Renal cortex interstitium (tissue), 15 donors: ENCODE data around the gene MYH16. TPM values are rescaled to one million over a fixed set of nuclear protein-coding genes. Genes with fewer than 3 reads are reported as not detected.
"Not testable (repeated sequence)": the region's sequence is repeated elsewhere in the genome, so short reads cannot be mapped to it uniquely, and the experiment has no call there.

Experiments used
- DNase-seq, 11 donors: peaks; one replicate each; pipeline ENCODE4 v3.0.0-alpha.2; 2013; ENCODE audit warnings: low read depth in 9 of 11, low spot score in 4 of 11; ENCODE audit errors: extremely low read depth in 1 of 11
- long read RNA-seq, 16 experiments: transcript quantifications; one replicate each; lab custom pipeline, GENCODE V29; 2026
- polyA plus RNA-seq, 3 donors: library from polyadenylated mRNA; unstranded; fragments of 120-200 nt; gene quantifications; one replicate each; pipeline ENCODE4 v1.2.1, GENCODE V29; 2013; ENCODE audit not compliant: insufficient read length in 3 of 3

The MYH16 gene
- polyA plus RNA-seq = under 1 TPM in 2 of 3 donors, not detected in 1; 0.01 to 0.17 TPM
- long read RNA-seq, donor 1 = 0 reads
- long read RNA-seq, donor 2 = 0 reads
- long read RNA-seq, donor 3 = 0 reads
- long read RNA-seq, donor 4 = 0 reads
- long read RNA-seq, donor 5 = 0 reads
- long read RNA-seq, donor 6 = 0 reads
- long read RNA-seq, donor 7 = 0 reads
- long read RNA-seq, donor 8 = 0 reads
- long read RNA-seq, donor 9 = 0 reads
- long read RNA-seq, donor 10 = 0 reads
- long read RNA-seq, donor 11 = 0 reads
- long read RNA-seq, donor 12 = 0 reads
- long read RNA-seq, donor 13 = 0 reads
- long read RNA-seq, donor 14 = 0 reads
- long read RNA-seq, donor 15 = 0 reads
- long read RNA-seq, donor 16 = 0 reads

DNA sequence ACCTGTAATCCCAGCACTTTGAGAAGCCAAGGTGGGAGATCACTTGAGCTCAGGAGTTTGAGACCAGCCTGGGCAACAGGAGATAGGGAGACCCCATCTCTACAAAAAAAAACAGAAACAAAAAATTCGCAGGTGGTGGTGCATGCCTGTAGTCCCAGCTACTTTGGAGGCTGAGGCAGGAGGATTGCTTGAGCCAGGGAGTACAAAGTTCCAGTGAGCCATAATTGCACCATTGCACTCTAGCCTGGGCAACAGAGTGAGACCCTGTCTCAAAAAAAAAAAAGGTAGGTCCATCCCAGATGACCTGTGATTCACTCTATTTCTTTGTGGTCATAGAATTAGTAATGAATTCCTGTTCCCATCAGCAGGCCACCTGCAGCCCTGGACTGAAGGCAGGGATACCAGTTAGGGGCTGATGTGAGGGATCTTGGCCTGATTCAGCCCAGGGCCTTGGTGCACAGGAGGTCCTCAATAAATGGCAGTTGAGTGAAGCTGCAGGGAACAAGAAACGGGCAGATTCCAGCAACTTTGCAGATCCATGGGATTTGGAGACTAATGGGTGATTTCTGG lies at the start of gene MYH16:
Gene MYH16 (plus strand): TSS at position 364 of the 570 bp plus-strand sequence.
- DNase-seq = no peak

GRCh38 chr7:99224263-99224898 lies 48.3 kb upstream of the MYH16 start:
- not testable (repeated sequence) for DNase-seq

GRCh38 chr7:99224899-99225265 lies 47.8 kb upstream of the MYH16 start:
- no peak for DNase-seq

DNA sequence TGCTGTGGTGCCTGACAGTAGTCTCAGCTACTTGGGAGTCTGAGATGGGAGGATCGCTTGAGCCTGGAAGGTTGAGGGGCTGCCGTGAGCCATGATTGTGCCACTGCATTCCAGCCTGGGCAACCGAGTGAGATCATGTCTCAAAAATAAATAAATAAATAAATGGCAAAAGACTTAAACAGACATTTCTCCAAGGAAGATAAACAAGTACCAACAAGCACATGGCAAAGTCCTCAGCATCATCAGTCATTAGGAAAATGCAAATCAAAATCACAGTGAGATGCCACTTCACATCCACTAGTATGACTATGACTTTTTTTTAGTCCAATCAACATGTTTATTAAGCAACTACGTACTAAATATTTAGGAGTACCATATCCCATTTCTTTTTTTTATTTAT lies 43.4 kb upstream of the MYH16 start:
- no peak for DNase-seq

DNA sequence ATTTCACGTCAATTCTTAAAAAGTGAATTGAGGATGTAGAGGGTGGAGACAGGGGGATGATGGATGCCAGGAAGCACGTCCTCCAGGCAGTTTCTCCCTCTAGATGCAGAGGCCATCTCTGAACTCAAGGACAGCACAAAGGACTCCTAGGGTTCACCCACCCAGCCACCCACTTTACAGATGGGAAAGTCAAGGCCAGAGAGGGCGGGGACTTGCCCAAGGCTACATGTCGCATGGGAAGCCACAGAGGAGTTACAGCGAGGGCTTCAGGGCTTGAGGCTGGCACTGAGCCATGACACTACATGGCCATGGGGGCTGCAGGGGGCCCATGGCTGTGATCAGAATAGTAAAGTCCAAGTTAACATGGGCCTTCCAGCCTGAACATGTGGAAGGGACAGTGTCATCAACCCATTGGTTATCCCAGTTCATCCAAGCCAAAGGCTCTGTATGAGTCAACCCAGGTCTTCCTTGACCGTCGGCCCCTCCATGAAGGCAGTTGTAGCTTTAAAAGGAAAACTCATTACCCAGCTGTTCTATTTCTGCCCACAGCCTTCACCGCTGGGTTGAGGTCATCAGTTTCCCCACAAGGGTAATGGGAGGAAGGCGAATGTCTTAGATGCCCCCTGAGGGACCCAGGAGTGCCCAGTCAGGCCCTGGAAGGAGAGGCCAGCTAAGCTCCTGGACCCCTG lies 40.4 kb upstream of the MYH16 start:
- DNase-seq = no peak

DNA sequence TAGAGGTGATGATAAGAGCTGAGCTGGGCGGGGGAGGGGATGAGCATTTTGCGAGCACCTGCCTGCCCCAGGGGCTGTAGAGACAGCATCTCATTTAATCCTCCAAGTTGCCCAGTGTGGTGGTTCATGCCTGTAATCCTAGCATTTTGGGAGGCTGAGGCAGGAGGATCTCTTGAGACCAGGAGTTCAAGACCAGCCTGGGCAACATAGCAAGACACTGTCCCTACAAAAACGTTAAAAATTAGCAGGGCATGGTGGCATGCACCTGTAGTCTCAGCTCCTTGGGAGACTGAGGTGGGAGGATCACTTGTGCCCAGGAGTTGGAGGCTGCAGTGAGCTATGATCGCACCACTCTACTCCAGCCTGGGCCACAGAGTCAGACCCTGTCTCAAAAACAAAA lies 39.7 kb upstream of the MYH16 start:
- DNase-seq = not testable (repeated sequence)

- no peak for DNase-seq
These were observed 38.5 kb upstream of the MYH16 start for GRCh38 chr7:99234185-99234584.

DNA sequence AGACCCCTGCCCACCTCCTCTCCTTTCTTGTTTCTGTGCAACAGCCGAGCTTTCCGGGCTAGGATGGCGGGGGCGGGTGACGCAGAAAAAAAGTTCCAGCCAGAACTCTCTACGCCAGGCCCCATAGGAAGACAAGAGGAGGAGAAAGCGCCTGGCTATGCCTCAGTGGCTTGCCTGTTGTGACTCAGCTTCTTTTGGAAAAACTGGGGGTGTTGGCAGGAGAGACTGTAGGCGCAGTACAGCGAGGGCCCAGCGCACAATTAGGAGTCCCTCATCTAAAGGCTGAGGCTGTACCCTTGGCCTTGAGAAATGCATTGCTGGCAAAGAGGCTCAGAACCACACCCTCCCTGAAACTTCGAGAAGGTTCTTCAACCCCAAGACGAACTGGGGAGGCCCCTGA lies 36.7 kb upstream of the MYH16 start:
- no peak for DNase-seq

- DNase-seq = not testable (repeated sequence)
These were observed 34.8 kb upstream of the MYH16 start for GRCh38 chr7:99237876-99238275.

DNA sequence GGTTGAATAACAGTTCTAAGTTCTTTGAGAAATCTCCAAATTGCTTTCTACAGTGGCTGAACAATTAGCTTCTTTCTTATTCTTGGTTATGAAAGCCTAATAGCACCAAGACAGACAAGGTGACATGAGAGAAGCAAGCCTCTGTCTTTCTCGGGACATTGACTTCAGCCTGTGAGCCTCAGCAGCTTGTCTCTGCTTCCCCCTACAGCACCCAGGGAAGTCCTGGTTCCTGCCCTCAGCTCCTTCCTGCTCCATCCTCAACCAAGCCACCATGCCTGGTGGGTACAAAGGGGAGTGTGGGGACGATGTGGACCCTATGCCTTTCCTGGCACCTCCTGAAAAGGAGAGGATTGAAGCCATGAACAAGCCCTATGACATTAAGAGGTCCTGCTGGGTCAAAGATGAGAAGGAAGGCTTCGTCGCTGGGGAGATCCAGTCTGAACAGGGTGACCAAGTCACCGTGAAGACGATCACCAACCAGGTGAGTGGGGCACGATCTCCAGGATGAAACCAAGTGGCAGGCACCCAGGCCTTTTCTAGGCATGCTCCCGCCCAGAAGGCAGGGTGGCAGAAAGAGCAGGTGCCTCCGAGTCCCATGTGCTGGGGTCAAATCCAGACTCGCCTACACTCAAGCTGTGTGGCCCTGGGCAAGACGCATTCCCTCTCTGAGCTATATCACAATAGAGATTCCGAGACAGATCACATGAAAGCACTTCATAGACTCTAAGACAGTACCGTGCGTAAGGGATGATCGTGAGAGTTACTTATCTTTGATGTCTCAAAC lies 33.9 kb upstream of the MYH16 start:
- DNase-seq = no peak

- no peak for DNase-seq
These were observed 30.0 kb upstream of the MYH16 start for GRCh38 chr7:99242682-99243081.

DNA sequence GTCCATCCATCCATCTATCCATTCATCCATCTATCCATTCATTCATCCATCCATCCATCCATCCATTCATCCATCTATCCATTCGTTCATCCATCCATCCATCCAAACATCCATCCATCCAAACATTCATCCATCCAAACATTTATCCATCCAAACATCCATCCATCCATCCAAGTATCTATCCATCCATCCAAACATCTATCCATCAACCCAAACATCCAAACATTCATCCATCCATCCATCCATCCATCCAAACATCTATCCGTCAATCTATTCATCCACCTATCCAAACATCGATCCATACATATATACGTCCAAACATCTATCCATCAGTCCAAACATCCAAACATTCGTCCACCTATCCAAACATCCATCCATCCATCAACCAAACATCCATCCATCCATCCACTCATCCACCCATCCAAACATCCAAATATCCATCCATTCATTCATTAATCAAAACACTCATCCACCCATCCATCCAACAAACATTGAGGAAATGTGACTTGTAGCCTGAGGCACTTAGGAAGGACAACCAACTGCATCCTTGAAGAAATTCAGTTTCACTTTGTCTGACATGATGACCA lies 28.8 kb upstream of the MYH16 start:
- DNase-seq = no peak

- no peak for DNase-seq
These were observed 27.7 kb upstream of the MYH16 start for GRCh38 chr7:99244939-99245338.

GRCh38 chr7:99248391-99249095 lies 24.1 kb upstream of the MYH16 start:
- DNase-seq = no peak

DNA sequence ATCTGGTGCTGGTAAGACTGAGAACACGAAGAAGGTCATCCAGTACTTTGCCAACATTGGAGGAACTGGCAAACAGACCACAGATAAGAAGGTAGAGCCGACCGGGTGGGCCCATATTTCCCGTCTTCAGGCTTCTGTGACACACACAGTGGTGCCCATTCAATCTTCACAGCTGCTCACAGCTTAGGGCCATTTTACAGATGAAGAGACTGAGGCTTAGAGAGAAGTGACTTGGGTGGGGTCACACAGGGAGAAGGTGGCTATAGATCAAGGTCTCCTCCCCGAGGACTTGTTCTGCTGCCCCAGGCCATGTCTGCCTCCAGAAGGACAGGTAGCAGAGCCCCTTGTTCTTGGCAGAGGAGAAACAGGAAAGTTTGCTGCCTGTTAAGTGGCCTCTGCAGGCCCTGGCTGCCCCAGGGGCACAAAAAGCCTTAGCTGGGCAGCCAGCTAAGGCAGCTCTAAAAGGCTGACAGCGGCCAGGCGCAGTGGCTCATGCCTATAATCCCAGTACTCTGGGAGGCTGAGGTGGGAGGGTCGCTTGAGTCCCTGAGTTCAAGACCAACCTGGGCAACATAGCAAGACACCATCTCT lies 22.6 kb upstream of the MYH16 start:
- DNase-seq = no peak

DNA sequence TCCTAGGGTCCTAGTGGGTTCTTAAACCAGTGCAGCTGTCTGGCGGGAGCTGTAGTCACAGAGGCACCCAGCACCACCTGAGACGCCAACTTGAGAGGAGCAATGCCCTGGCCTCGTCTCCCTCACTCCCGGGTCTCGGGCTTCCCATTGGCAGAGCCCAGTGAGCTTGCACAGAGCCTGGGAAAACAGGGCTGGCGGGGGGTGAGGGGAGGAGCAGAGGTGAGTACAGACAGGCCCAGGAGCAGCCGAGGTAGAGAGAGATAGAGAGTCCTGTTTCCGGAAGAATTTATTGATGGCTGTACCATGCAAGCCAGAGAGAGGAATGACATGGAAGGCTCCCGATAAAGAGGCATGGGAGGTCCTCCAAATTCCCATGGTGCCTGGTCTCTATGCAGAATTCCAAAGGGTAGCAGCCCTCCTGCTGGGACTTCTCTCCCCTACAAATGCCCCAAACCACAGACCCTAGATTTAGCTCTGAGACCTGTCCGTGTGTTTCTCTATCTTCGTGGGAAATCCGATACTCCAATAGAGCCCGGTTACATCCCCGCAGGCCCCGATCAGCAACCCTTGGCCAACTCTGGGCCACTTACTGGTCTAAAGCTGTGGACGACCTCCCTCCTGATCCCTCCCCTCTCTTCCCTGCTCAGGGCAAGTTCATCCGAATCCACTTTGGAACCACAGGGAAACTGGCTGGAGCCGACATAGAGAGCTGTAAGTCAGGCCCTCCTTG lies 20.3 kb upstream of the MYH16 start:
- DNase-seq = no peak

DNA sequence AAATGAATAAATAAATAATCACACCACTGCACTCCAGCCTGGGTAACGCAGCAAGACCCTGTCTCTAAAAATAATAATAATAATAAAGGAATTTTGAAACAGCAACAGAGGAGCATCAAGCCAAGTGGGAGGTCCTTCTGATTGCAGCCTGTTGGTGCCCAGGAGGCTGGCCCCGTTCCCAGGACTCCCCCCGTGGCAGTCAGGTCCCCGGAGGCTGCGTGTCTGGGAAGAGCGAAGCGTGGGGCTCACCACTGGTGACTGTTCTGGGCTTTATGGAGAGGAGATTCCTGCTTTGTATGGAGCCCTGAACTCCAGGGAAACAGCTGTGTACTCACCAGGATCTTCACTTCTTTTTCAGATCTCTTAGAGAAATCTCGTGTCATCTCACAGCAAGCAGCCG lies 19.3 kb upstream of the MYH16 start:
- DNase-seq = no peak
